B cell (primary cell): Measurements from ENCODE around the gene HNRNPF.

Experiments
- EZH2 ChIP-seq: IDR thresholded peaks from 2 replicates; pipeline ENCODE4 v1.6.1; 2012; ENCODE audit warnings: borderline replicate concordance, low read depth, mild to moderate bottlenecking, moderate library complexity, low read length; ENCODE audit not compliant: insufficient read depth, poor library complexity, severe bottlenecking
- TF ChIP-seq, protein P1 (sequence below): fragments of 200-600 bp; IDR thresholded peaks from one replicate; pipeline ENCODE4 v1.8.0; 2022; ENCODE audit warnings: antibody characterized with exemption, mild to moderate bottlenecking

DNA sequence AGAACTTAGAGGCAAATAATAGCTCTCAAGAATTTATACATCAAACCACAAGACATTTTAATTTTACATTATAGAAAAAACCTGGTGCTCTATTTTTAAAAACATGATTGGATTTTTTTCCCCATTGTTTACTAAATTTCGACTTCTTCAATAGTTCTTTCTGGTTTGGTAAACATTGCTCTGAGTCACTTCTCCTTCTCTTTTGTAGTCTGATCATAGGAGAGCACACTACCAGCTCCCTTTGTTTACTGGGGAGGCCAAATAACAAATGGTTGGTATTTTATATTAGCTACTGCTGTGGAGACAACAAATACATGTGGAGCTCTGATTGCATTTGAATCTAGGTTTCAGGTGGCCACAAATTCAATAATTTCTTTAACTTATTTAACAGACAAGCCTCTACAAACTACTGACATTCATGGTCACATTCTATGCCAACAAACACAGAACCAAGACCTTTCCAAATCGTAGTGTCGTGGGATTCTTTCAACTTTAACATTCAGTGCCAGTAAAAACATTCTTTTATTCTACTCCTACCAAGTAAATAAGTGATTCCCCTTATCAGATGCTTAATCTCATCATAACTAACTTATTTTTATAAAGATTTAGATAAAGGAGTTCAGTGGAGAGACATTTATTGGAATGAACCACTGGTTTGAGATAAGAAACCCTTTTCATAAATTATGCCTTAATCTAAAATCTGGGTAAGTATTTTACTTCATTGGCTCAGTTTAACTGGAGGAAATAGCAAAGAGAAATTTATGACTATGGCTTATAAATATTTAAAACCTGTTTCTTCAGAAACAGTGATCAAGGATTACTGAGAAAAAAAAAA, 55.3 kb downstream of the HNRNPF start:
- TF ChIP-seq, protein P1, sequence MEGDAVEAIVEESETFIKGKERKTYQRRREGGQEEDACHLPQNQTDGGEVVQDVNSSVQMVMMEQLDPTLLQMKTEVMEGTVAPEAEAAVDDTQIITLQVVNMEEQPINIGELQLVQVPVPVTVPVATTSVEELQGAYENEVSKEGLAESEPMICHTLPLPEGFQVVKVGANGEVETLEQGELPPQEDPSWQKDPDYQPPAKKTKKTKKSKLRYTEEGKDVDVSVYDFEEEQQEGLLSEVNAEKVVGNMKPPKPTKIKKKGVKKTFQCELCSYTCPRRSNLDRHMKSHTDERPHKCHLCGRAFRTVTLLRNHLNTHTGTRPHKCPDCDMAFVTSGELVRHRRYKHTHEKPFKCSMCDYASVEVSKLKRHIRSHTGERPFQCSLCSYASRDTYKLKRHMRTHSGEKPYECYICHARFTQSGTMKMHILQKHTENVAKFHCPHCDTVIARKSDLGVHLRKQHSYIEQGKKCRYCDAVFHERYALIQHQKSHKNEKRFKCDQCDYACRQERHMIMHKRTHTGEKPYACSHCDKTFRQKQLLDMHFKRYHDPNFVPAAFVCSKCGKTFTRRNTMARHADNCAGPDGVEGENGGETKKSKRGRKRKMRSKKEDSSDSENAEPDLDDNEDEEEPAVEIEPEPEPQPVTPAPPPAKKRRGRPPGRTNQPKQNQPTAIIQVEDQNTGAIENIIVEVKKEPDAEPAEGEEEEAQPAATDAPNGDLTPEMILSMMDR: no peak
- no peak for TF ChIP-seq EZH2
